HG03095 (cell line): Measurements from ENCODE around the gene FOXN3.
"Not testable (repeated sequence)": the region's sequence is repeated elsewhere in the genome, so short reads cannot be mapped to it uniquely, and the experiment has no call there.

ENCODE experiments used
- ATAC-seq: cut with Tn5 transposase; IDR thresholded peaks from one replicate; pipeline ENCODE4 v1.9.1; 2021; ENCODE audit warnings: moderate library complexity; ENCODE audit not compliant: unreplicated experiment

FOXN3 gene

DNA sequence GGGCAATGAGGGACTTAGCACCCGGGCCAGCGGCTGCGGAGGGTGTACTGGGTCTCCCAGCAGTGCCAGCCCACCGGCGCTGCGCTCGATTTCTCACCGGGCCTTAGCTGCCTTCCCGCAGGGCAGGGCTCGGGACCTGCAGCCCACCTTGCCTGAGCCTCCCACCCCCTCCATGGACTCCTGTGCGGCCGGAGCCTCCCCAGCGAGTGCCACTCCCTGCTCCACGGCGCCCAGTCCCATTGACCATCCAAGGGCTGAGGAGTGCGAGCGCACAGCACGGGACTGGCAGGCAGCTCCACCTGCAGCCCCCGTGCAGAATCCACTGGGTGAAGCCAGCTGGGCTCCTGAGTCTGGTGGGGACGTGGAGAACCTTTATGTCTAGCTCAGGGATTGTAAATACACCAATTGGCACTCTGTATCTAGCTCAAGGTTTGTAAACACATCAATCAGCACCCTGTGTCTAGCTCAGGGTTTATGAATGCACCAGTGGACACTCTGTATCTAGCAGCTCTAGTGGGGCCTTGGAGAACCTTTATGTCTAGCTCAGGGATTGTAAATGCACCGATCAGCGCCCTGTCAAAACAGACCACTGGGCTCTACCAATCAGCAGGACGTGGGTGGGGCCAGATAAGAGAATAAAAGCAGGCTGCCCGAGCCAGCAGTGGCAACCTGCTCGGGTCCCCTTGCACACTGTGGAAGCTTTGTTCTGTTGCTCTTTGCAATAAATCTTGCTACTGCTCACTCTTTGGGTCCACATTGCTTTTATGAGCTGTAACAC is 305.1 kb downstream of the FOXN3 start:
- ATAC-seq, result not testable (repeated sequence)

DNA sequence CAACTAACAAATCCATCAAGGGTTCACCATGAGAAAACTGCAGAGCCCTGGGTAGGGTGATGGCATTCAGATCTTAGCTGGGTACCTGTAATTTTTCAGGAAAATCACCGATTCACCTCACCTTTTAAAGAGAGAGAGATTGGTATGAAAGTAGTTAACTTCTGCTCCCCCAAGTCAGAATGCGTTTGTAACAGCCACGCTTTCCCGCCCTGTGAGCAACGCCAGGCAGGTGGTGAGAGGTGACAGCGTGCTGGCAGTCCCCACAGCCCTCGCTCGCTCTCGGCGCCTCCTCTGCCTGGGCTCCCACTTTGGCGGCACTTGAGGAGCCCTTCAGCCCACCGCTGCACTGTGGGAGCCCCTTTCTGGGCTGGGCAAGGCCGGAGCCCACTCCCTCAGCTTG is 305.8 kb downstream of the FOXN3 start:
- not testable (repeated sequence) for ATAC-seq

DNA sequence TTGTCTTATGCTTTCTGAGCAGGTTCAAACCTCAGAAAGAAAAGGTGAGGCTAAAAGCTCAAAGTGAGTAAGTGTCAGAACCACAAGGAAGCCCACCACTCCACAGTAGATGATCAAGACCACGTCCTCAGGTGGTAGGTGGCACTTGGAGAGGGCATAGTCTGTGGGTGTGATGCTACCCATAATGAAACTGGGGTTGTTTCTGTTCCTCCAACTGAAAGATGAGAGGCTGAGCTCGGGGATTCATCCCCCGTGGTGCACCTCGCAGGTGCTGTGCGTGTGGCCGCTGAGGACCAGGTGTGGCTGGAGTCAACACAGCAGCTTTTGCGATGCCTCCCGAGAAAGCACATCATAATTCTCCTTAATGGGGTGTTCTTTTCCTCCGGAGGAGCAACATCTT is 306.9 kb downstream of the FOXN3 start:
- no peak for ATAC-seq

DNA sequence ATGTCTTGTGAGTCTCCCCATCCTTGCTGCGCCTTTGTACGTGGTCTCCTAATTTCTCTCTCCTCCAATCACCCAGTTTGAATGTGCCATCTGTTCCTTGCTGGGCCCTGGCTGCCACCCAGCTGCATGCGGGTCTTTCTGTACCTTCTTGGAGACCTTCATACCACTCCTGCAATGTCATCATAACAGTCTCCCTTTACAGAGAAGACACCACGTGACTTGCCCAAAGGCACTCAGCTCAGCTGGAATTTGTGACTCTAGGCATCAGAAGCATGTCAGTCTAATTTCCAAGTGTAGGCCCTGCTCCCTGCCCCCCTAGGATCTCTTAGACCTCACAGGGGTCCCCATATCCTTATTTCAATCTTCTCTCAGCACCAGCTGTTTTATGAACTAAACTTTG is 308.4 kb downstream of the FOXN3 start:
- ATAC-seq, result no peak

DNA sequence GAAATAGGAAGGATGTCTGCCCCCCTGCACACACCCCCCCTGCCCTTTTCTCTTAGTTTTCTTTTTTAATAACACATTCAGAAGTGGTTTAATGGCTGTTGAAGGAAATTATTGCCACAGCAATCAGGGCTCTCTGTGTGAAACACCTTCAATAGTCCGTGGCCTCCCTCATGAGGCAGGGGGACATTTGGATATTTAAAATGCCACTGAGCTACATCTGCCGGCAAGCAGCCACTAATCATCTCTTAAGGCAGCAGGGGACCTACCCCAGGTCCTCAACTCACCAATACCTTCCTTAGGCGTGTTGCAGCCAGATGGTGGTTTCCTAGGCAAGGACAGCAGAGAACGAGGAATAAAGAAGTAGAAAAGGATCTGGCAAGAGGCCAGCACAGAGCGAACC is 309.4 kb downstream of the FOXN3 start:
- no peak for ATAC-seq
